Sigmoid colon (tissue), 4 donors: ENCODE data around the gene ULBP2.

ENCODE experiments used
- CTCF ChIP-seq, 4 experiments: fragments of 450-650 bp in 3 of 4; fragments of 200-600 bp in 1 of 4; IDR thresholded peaks; one replicate each; pipeline ENCODE4 v1.5.1; 2016 to 2019; ENCODE audit warnings: antibody characterized with exemption in 4 of 4, mild to moderate bottlenecking in 3 of 4, moderate library complexity in 2 of 4
- POLR2AphosphoS5 ChIP-seq, 4 donors: sonication (generic); formaldehyde crosslinking; IDR thresholded peaks; one replicate each; pipeline ENCODE4 v1.6.1; 2017; ENCODE audit warnings: antibody characterized with exemption in 4 of 4

DNA sequence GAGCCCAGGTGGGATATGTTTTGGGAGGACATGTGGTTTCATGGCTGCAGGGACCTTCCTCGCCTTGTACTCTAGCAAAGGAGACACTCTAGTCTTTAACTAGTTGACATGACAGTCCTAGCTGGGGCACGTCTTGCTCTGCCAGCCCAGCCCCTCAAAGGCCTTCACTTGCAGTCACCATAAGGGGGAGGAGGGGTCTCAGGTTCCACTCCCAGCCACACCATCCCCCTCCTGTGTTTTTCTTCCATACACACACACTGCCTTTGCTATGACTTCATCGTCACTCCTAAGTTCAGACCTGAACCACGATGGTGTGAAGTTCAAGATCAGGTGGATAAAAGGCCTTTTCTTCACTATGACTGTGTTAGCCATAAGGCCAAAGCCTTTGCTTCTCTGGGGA is 35.4 kb downstream of the ULBP2 start:
- TF ChIP-seq CTCF (IDR thresholded peaks at IDR 0.05) (no peak), POLR2AphosphoS5 (IDR thresholded peaks at IDR 0.05) (no peak)
